SK-N-SH treated with all-trans-retinoic acid at 6 μM for 48 hours (cell line): ENCODE results near the gene NFKB1.
"Not testable (repeated sequence)": the region's sequence is repeated elsewhere in the genome, so short reads cannot be mapped to it uniquely, and the experiment has no call there.

Source experiments
- ATAC-seq: fragments of 200-7000 bp; cut with Tn5 transposase; 3 replicates; pipeline ENCODE4 v1.9.1; 2020; ENCODE audit warnings: mild to moderate bottlenecking, moderate library complexity
- ARNTL ChIP-seq: fragments of 450-650 bp; formaldehyde crosslinking; IDR thresholded peaks from 2 replicates; pipeline ENCODE4 v1.5.0; 2020; ENCODE audit warnings: low read depth, mild to moderate bottlenecking, moderate library complexity, borderline replicate concordance
- BACH2 ChIP-seq: fragments of 250-450 bp; sonication (Bioruptor Pico); IDR thresholded peaks from 2 replicates; pipeline ENCODE4 v1.9.0; 2021; ENCODE audit warnings: mild to moderate bottlenecking, borderline replicate concordance
- CREB5 ChIP-seq: fragments of 250-450 bp; sonication (Bioruptor Pico); IDR thresholded peaks from 2 replicates; pipeline ENCODE4 v1.5.1; 2020; ENCODE audit warnings: low read depth, mild to moderate bottlenecking, moderate library complexity
- CSDC2 ChIP-seq: fragments of 250-450 bp; sonication (Bioruptor Pico); IDR thresholded peaks from 2 replicates; pipeline ENCODE4 v1.5.0; 2020; ENCODE audit warnings: mild to moderate bottlenecking, moderate library complexity
- CSRNP3 ChIP-seq: fragments of 250-450 bp; sonication (Bioruptor Pico); IDR thresholded peaks from 2 replicates; pipeline ENCODE4 v1.5.1; 2021; ENCODE audit warnings: mild to moderate bottlenecking, moderate library complexity
- ESRRG ChIP-seq: fragments of 250-450 bp; sonication (Bioruptor Pico); IDR thresholded peaks from 2 replicates; pipeline ENCODE4 v1.6.1; 2021; ENCODE audit warnings: mild to moderate bottlenecking
- ISL1 ChIP-seq: fragments of 250-450 bp; sonication (Bioruptor Pico); IDR thresholded peaks from 2 replicates; pipeline ENCODE4 v2.1.2; 2022; ENCODE audit warnings: mild to moderate bottlenecking, moderate library complexity
- OSR1 ChIP-seq: fragments of 250-450 bp; sonication (Bioruptor Pico); IDR thresholded peaks from 2 replicates; pipeline ENCODE4 v1.8.0; 2022; ENCODE audit warnings: moderate library complexity, mild to moderate bottlenecking, inconsistent platforms
- RARB ChIP-seq: fragments of 250-450 bp; sonication (Bioruptor Pico); IDR thresholded peaks from 2 replicates; pipeline ENCODE4 v1.8.0; 2021; ENCODE audit warnings: mild to moderate bottlenecking, moderate library complexity
- TCF4 ChIP-seq: fragments of 250-450 bp; sonication (Bioruptor Pico); IDR thresholded peaks from 2 replicates; pipeline ENCODE4 v1.8.0; 2021; ENCODE audit warnings: mild to moderate bottlenecking, moderate library complexity, borderline replicate concordance
- TOX ChIP-seq: fragments of 250-450 bp; sonication (Bioruptor Pico); IDR thresholded peaks from 2 replicates; pipeline ENCODE4 v1.8.0; 2021; ENCODE audit warnings: mild to moderate bottlenecking, moderate library complexity, borderline replicate concordance
- ZC3H10 ChIP-seq: fragments of 250-450 bp; sonication (Bioruptor Pico); IDR thresholded peaks from 2 replicates; pipeline ENCODE4 v1.5.1; 2021; ENCODE audit warnings: mild to moderate bottlenecking, moderate library complexity
- ZFP30 ChIP-seq: fragments of 450-650 bp; formaldehyde crosslinking; IDR thresholded peaks from 2 replicates; pipeline ENCODE4 v1.5.0; 2022; ENCODE audit warnings: mild to moderate bottlenecking, moderate library complexity
- ZNF565 ChIP-seq: fragments of 450-650 bp; formaldehyde crosslinking; conservative IDR thresholded peaks from 2 replicates; pipeline ENCODE4 v1.5.0; 2020; ENCODE audit warnings: low read depth, mild to moderate bottlenecking, moderate library complexity
- ZNF70 ChIP-seq: fragments of 450-650 bp; formaldehyde crosslinking; IDR thresholded peaks from 2 replicates; pipeline ENCODE4 v1.5.0; 2020; ENCODE audit warnings: mild to moderate bottlenecking, moderate library complexity
- ZNF8 ChIP-seq: fragments of 450-650 bp; formaldehyde crosslinking; IDR thresholded peaks from 2 replicates; pipeline ENCODE4 v1.5.0; 2020; ENCODE audit warnings: mild to moderate bottlenecking, moderate library complexity
- TF ChIP-seq, protein P1 (sequence below): fragments of 250-450 bp; sonication (Bioruptor Pico); IDR thresholded peaks from 2 replicates; pipeline ENCODE4 v1.8.0; 2020; ENCODE audit warnings: mild to moderate bottlenecking, moderate library complexity, borderline replicate concordance
- TF ChIP-seq, protein P2 (sequence below): fragments of 250-450 bp; sonication (Bioruptor Pico); IDR thresholded peaks from 2 replicates; pipeline ENCODE4 v1.5.0; 2020; ENCODE audit warnings: mild to moderate bottlenecking, moderate library complexity

Gene NFKB1

DNA sequence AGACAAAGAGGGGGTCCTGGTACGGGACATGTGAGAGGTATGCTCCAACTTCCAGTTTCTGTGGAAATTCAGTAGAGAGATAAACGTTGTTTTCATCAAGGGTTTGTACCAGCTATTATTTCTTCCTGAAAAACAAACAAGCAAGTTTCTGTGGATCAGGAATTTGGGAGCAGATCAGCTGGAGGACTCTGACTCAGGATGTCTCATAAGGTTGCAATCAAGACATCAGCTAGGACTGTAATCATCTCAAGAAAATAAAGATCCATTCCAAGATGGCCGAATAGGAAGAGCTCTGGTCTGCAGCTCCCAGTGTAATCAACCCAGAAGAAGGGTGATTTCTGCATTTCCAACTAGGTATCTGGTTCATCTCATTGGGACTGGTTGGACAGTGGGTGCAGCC lies 23.5 kb upstream of the NFKB1 start (continued):
- TF ChIP-seq, protein P1, sequence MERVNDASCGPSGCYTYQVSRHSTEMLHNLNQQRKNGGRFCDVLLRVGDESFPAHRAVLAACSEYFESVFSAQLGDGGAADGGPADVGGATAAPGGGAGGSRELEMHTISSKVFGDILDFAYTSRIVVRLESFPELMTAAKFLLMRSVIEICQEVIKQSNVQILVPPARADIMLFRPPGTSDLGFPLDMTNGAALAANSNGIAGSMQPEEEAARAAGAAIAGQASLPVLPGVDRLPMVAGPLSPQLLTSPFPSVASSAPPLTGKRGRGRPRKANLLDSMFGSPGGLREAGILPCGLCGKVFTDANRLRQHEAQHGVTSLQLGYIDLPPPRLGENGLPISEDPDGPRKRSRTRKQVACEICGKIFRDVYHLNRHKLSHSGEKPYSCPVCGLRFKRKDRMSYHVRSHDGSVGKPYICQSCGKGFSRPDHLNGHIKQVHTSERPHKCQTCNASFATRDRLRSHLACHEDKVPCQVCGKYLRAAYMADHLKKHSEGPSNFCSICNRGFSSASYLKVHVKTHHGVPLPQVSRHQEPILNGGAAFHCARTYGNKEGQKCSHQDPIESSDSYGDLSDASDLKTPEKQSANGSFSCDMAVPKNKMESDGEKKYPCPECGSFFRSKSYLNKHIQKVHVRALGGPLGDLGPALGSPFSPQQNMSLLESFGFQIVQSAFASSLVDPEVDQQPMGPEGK (CRISPR knock-in tag): no peak
- TF ChIP-seq ESRRG (CRISPR knock-in tag): no peak
- TF ChIP-seq ISL1 (CRISPR knock-in tag): no peak
- no peak for TF ChIP-seq RARB (CRISPR knock-in tag)
- TF ChIP-seq ZNF8 (CRISPR knock-in tag): no peak
- TF ChIP-seq, all 23 proteins: peak for 0

DNA sequence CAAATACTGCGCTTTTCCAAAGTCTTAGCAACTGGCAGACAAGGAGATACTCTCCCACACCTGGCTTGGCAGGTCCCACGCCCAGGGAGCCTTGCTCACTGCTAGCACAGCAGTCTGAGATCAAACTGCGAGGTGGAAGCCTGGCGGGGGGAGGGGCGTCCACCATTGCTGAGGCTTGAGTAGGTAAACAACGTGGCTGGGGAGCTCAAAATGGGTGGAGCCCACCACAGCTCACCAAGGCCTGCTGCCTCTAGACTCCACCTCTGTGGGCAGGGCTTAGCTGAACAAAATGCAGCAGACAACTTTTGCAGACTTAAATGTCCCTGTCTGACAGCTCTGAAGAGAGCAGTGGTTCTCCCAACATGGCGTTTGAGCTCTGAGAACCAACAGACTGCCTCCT lies 23.0 kb upstream of the NFKB1 start:
- TF ChIP-seq ARNTL (CRISPR knock-in tag) (no peak), BACH2 (CRISPR knock-in tag) (no peak), CSDC2 (CRISPR knock-in tag) (no peak), RARB (CRISPR knock-in tag) (no peak), ISL1 (CRISPR knock-in tag) (no peak), CREB5 (CRISPR knock-in tag) (no peak), ZNF565 (no peak), OSR1 (CRISPR knock-in tag) (no peak), ESRRG (CRISPR knock-in tag) (no peak), ZNF70 (no peak), ZNF8 (CRISPR knock-in tag) (no peak), ZFP30 (CRISPR knock-in tag) (no peak), CSRNP3 (CRISPR knock-in tag) (no peak)
- TF ChIP-seq, protein P2, sequence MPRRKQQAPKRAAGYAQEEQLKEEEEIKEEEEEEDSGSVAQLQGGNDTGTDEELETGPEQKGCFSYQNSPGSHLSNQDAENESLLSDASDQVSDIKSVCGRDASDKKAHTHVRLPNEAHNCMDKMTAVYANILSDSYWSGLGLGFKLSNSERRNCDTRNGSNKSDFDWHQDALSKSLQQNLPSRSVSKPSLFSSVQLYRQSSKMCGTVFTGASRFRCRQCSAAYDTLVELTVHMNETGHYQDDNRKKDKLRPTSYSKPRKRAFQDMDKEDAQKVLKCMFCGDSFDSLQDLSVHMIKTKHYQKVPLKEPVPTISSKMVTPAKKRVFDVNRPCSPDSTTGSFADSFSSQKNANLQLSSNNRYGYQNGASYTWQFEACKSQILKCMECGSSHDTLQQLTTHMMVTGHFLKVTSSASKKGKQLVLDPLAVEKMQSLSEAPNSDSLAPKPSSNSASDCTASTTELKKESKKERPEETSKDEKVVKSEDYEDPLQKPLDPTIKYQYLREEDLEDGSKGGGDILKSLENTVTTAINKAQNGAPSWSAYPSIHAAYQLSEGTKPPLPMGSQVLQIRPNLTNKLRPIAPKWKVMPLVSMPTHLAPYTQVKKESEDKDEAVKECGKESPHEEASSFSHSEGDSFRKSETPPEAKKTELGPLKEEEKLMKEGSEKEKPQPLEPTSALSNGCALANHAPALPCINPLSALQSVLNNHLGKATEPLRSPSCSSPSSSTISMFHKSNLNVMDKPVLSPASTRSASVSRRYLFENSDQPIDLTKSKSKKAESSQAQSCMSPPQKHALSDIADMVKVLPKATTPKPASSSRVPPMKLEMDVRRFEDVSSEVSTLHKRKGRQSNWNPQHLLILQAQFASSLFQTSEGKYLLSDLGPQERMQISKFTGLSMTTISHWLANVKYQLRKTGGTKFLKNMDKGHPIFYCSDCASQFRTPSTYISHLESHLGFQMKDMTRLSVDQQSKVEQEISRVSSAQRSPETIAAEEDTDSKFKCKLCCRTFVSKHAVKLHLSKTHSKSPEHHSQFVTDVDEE (CRISPR knock-in tag): no peak
- TF ChIP-seq, protein P1 (CRISPR knock-in tag): no peak
- no peak for ATAC-seq

- not testable (repeated sequence) for ATAC-seq
Measured at GRCh38 chr4:102479832-102480231, 21.3 kb upstream of the NFKB1 start.

GRCh38 chr4:102483120-102483519 lies 18.0 kb upstream of the NFKB1 start:
- TF ChIP-seq ZC3H10 (CRISPR knock-in tag): no peak
- no peak for TF ChIP-seq CSRNP3 (CRISPR knock-in tag)
- no peak for TF ChIP-seq OSR1 (CRISPR knock-in tag)
- no peak for TF ChIP-seq CREB5 (CRISPR knock-in tag)
- no peak for TF ChIP-seq ZFP30 (CRISPR knock-in tag)
- no peak for TF ChIP-seq ESRRG (CRISPR knock-in tag)
- TF ChIP-seq TOX (CRISPR knock-in tag): no peak
- TF ChIP-seq, protein P1 (CRISPR knock-in tag): no peak
- TF ChIP-seq ZNF70: no peak
- no peak for TF ChIP-seq TCF4 (CRISPR knock-in tag)
- no peak for TF ChIP-seq ZNF565
- no peak for ATAC-seq

GRCh38 chr4:102483990-102484692 lies 17.0 kb upstream of the NFKB1 start:
- not testable (repeated sequence) for ATAC-seq
